ENCODE data around the gene CYBRD1. TPM values are rescaled to one million over a fixed set of nuclear protein-coding genes. Genes with fewer than 3 reads are reported as not detected.
A peak's percentile ranks its signal among the peaks of the same experiment; 100 is the strongest.
"Not testable (repeated sequence)": the region's sequence is repeated elsewhere in the genome, so short reads cannot be mapped to it uniquely, and the experiment has no call there.

CYBRD1 gene
- total RNA-seq, 1 donor from 2014 or later, result 148 TPM

DNA sequence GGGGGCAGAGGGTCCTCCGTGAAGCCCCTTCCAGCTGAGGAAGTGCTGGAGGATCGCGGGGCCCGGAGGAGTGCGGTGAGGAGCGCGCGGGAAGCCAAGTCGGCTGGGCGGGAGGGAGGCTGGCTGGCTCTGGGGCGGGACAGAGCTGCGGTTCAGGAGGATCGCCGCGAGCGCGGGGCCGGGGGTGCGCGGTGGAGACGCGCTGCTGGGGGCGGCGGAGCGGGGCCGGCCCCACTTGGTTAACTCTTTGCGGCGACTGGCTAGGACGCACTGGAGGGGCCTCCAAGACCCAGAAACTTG, 464 bp downstream of the CYBRD1 start:
- TF ChIP-seq CTCF (IDR thresholded peaks at IDR 0.05), result no peak
- Mint-ChIP-seq H3K27ac (ENCODE audit: unreplicated experiment) (peak overlapping the region; percentile 94), H3K4me3 (ENCODE audit: unreplicated experiment) (peak overlapping the region; percentile 93), H3K4me1 (ENCODE audit: unreplicated experiment) (peaks cover 33% of the 10 kb centered on the region), H3K9me3 (ENCODE audit: unreplicated experiment) (no peaks in the 10 kb centered on the region), H3K27me3 (ENCODE audit: unreplicated experiment) (no peaks in the 10 kb centered on the region), H3K36me3 (ENCODE audit: unreplicated experiment) (peaks cover 10% of the 10 kb centered on the region)
- peak; percentile 86 for DNase-seq (ENCODE audit: extremely low spot score, unreplicated experiment)

DNA sequence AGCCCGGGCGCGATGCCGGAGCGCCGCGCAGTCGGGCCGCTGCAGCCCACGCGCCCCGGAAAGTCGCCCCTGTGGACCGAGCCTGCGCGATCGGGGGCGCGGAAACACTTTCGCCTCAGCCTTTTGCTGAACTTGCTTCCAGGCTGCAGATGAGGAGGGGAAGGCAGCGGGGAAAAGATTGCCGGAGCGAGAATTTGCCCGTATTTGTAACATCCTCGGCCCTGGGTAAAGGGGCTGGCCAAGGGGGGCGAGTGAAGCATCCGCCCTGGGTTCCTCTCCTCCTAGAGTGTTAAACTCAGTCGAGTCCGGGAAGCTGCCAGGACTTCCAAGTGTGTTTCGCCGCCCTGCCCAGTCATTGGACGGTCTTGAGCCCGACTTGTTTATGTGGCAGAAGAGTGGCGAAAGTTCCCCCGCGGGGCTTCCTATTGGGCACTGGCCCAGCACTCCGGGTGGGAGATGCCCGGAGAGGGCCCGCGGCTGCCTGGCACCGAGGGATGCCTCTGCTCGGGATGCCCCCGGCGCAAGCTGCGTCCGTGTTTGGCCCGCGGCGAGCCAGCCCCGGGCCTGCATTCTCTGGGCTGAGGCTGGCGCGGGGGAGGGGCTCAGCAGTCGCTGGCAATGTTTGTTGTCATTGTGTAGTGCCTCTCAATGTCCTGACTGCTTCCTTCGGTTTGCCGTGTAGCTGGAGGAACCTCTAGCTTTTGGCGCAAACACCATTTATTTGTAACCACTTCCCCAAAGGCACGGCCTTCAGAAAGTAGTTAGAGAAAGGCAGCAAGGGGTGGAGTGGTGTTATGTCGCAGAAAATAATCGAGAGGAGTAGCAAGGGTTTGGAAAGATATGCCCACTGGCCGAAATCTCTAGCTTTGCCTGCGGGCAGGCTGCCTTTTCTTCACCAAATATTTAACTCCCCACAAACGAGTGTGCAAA, 1.1 kb downstream of the CYBRD1 start:
- Mint-ChIP-seq H3K36me3 (ENCODE audit: unreplicated experiment) (peaks cover 12% of the 10 kb centered on the region), H3K27ac (ENCODE audit: unreplicated experiment) (peak overlapping the region; percentile 92), H3K4me3 (ENCODE audit: unreplicated experiment) (peak overlapping the region; percentile 93), H3K9me3 (ENCODE audit: unreplicated experiment) (no peaks in the 10 kb centered on the region), H3K4me1 (ENCODE audit: unreplicated experiment) (peaks cover 33% of the 10 kb centered on the region), H3K27me3 (ENCODE audit: unreplicated experiment) (no peaks in the 10 kb centered on the region)
- no peak for TF ChIP-seq CTCF (IDR thresholded peaks at IDR 0.05)
- peak; percentile 91 for DNase-seq (ENCODE audit: extremely low spot score, unreplicated experiment)

DNA sequence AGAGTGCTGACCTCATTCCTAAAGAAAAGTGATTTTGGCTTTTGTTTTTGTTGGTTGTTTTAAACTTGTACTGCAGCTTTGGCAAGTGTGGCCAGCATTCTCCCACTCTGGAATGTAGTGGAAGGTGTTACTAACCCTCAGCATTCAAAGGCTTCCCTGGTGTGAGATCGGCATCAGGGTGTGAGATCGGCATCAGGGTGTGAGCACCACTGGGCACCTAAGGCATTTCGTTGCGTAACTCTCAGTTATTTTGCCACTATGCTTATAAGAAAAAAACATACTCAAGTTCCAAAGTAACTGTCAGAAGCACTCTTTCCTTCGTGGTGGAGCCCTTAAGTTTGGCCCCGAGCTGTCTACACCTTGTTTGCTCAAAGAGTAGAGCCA, 1.7 kb downstream of the CYBRD1 start:
- Mint-ChIP-seq H3K27ac (ENCODE audit: unreplicated experiment) (peak overlapping the region; percentile 92), H3K27me3 (ENCODE audit: unreplicated experiment) (no peaks in the 10 kb centered on the region), H3K4me1 (ENCODE audit: unreplicated experiment) (peaks cover 33% of the 10 kb centered on the region), H3K36me3 (ENCODE audit: unreplicated experiment) (peaks cover 19% of the 10 kb centered on the region), H3K9me3 (ENCODE audit: unreplicated experiment) (no peaks in the 10 kb centered on the region), H3K4me3 (ENCODE audit: unreplicated experiment) (peak overlapping the region; percentile 93)
- DNase-seq (ENCODE audit: extremely low spot score, unreplicated experiment), result no peak
- no peak for TF ChIP-seq CTCF (IDR thresholded peaks at IDR 0.05)

- Mint-ChIP-seq H3K36me3 (ENCODE audit: unreplicated experiment) (peaks cover 26% of the 10 kb centered on the region), H3K27ac (ENCODE audit: unreplicated experiment) (peak overlapping the region; percentile 52), H3K4me3 (ENCODE audit: unreplicated experiment) (no peak overlapping the region), H3K27me3 (ENCODE audit: unreplicated experiment) (no peaks in the 10 kb centered on the region), H3K4me1 (ENCODE audit: unreplicated experiment) (peaks cover 50% of the 10 kb centered on the region), H3K9me3 (ENCODE audit: unreplicated experiment) (peaks cover 4% of the 10 kb centered on the region)
- peak; percentile 58 for TF ChIP-seq CTCF (IDR thresholded peaks at IDR 0.05)
- DNase-seq (ENCODE audit: extremely low spot score, unreplicated experiment), result no peak
These were observed 7.6 kb downstream of the CYBRD1 start for GRCh38 chr2:171529914-171530313.

GRCh38 chr2:171530378-171530777, 8.1 kb downstream of the CYBRD1 start:
- Mint-ChIP-seq H3K27me3 (ENCODE audit: unreplicated experiment) (no peaks in the 10 kb centered on the region), H3K27ac (ENCODE audit: unreplicated experiment) (peak overlapping the region; percentile 92), H3K4me1 (ENCODE audit: unreplicated experiment) (peaks cover 48% of the 10 kb centered on the region), H3K4me3 (ENCODE audit: unreplicated experiment) (no peak overlapping the region), H3K36me3 (ENCODE audit: unreplicated experiment) (peaks cover 22% of the 10 kb centered on the region), H3K9me3 (ENCODE audit: unreplicated experiment) (peaks cover 4% of the 10 kb centered on the region)
- TF ChIP-seq CTCF (IDR thresholded peaks at IDR 0.05), result no peak
- no peak for DNase-seq (ENCODE audit: extremely low spot score, unreplicated experiment)

- Mint-ChIP-seq H3K4me1 (ENCODE audit: unreplicated experiment) (peaks cover 48% of the 10 kb centered on the region), H3K27ac (ENCODE audit: unreplicated experiment) (peak overlapping the region; percentile 92), H3K36me3 (ENCODE audit: unreplicated experiment) (peaks cover 22% of the 10 kb centered on the region)
- DNase-seq (ENCODE audit: extremely low spot score, unreplicated experiment); H3K27me3 Mint-ChIP-seq (ENCODE audit: unreplicated experiment); H3K9me3 Mint-ChIP-seq (ENCODE audit: unreplicated experiment); H3K4me3 Mint-ChIP-seq (ENCODE audit: unreplicated experiment): not testable (repeated sequence)
These were observed 8.6 kb downstream of the CYBRD1 start for GRCh38 chr2:171530859-171531258.

All from osteocyte (in vitro differentiated cells).